AG09319 (cell line): ENCODE data around the gene C2CD4C.

Experiments
- DNase-seq: peaks from one replicate; pipeline ENCODE4 v3.0.0-alpha.2; 2010; ENCODE audit warnings: low read depth; ENCODE audit errors: extremely low read depth
- TF ChIP-seq, protein P1 (sequence below): IDR thresholded peaks from 2 replicates; pipeline ENCODE4 v1.5.1; 2011; ENCODE audit warnings: low read depth, mild to moderate bottlenecking, inconsistent platforms, low read length, moderate library complexity

Gene C2CD4C

GRCh38 chr19:405121-405965 is 3.6 kb downstream of the C2CD4C start:
- TF ChIP-seq, protein P1, sequence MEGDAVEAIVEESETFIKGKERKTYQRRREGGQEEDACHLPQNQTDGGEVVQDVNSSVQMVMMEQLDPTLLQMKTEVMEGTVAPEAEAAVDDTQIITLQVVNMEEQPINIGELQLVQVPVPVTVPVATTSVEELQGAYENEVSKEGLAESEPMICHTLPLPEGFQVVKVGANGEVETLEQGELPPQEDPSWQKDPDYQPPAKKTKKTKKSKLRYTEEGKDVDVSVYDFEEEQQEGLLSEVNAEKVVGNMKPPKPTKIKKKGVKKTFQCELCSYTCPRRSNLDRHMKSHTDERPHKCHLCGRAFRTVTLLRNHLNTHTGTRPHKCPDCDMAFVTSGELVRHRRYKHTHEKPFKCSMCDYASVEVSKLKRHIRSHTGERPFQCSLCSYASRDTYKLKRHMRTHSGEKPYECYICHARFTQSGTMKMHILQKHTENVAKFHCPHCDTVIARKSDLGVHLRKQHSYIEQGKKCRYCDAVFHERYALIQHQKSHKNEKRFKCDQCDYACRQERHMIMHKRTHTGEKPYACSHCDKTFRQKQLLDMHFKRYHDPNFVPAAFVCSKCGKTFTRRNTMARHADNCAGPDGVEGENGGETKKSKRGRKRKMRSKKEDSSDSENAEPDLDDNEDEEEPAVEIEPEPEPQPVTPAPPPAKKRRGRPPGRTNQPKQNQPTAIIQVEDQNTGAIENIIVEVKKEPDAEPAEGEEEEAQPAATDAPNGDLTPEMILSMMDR, result no peak
- no peak for DNase-seq

GRCh38 chr19:403221-404027 is 5.5 kb downstream of the C2CD4C start:
- TF ChIP-seq, protein P1, result no peak
- no peak for DNase-seq

- DNase-seq, result no peak
- TF ChIP-seq, protein P1, result no peak
Observed at GRCh38 chr19:402786-403185, 6.2 kb downstream of the C2CD4C start.

DNA sequence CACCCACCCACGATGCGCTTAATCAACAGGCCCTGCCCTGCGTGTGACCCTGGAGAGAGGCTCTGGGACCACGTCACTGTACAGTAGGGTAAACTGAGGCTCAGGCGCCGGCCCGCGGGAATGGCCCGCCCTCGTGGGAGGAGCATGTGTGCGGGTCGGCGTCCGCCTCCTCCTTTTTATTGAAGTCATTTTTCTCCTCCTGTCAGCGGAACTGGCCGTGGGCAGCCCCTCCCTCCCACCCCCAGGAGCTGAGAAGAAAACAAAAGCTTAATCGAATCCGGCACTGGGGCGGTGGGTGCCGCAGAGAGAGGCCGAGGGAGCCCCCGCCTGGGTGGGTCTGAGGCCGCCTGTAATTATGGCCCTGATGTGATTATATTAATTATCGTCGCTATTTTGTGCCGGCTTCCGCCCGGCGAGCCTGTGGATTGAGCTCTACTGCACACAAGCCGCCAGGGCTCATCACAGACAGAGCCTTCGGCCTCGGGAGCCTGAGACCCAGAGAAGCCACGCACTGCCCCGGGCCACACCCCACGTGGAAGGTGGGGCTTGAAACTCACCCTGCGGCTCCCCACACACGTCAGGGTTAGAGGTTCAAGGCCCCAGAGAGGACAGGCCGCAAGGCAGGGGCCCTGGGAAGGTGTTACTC is 7.0 kb downstream of the C2CD4C start:
- TF ChIP-seq, protein P1, result no peak
- DNase-seq, result no peak

- no peak for DNase-seq
- TF ChIP-seq, protein P1, result no peak
Observed at GRCh38 chr19:400976-401865, 7.7 kb downstream of the C2CD4C start.

DNA sequence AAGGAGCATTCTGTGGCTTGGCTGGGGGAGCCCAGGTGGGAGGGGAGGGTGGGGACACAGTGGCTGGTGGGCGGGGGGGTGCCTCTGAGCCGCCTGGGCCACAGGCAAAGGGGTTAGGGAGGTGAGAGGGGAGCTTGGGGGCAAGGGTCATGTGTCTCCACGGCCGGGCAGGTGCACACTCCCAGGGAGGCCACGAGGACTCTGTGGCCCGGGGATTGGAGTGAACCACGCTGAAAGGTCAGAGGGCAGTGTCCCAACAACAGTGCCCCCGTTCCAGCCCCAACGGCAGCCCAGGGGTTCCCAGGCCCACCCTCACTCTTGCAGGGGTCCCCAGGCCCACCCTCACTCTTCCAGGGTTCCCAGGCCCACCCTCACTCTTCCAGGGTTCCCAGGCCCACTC is 9.6 kb downstream of the C2CD4C start:
- no peak for DNase-seq
- TF ChIP-seq, protein P1, result no peak
